SK-MEL-5 (cell line): ENCODE data around the gene HTR1D. TPM values are rescaled to one million over a fixed set of nuclear protein-coding genes. Genes with fewer than 3 reads are reported as not detected.
"Not testable (repeated sequence)": the region's sequence is repeated elsewhere in the genome, so short reads cannot be mapped to it uniquely, and the experiment has no call there.

Experiments
- DNase-seq: peaks from one replicate; pipeline ENCODE4 v3.0.0-alpha.2; 2016; ENCODE audit warnings: low read depth, low spot score
- in situ Hi-C: cut with HindIII; loops from 2 replicates; pipeline ENCODE4 v1.10.0; 2016; ENCODE audit warnings: low sequenced_read_pairs, high pct_unique_total_duplicates, low pct_unique_long_range_greater_than_20kb
- polyA plus RNA-seq, 2 experiments: library from polyadenylated mRNA; depleted of rRNA; stranded (reverse); fragments of >200 nt; gene quantifications; 2 replicates each; pipeline ENCODE4 v1.2.3, GENCODE V29; 2015
- total RNA-seq: library from RNA; depleted of rRNA; stranded (reverse); fragments of >200 nt; shearing (Covaris generic); gene quantifications from 2 replicates; pipeline ENCODE4 v1.2.3, GENCODE V29; 2014; rRNA removed

HTR1D gene
- 0.05 TPM in 1 of 2 replicates, not detected in the other for total RNA-seq
- 0.14 TPM in 1 of 2 replicates, not detected in the other for polyA plus RNA-seq (2015; cell fraction: cytosol; rRNA removed)
- polyA plus RNA-seq (2015; cell fraction: nucleus; rRNA removed) = not detected in 2 replicates

DNA sequence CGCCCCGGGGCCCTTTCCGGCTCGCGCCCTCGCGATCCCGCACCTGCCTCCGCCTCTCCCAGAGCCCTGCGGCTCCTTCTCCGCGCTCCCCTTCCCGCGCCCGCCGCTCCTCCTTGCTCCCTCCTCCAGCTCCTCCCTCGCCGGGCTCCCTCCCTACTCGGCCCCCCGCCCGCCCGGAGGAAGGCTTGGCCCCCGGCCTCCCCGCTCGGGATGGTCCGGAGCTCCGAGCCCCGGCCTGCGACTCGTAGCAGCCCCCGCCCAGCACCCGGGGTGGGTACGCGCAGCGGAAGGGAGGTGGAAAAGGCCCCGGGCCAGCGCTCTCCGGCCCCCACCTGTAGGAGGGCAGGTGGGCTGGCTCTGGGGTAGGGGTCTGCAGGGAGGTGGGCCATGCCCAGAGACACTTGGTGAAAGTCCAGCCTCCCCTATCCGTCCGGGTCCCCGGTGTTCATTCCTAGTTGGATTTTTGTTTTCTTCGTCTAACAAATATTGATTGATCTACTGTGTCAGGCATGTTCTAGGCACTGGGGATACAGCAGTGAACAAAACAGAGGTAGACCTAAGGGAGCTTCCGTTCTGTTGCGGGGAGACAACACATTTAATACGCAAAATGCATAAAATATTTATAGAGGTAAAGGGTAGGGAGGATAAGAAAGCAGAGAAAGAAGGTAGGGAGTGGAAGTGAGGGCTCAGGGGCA lies at the start of gene HTR1D:
Gene HTR1D (minus strand): TSS at position 82 of the 695 bp plus-strand sequence. CDS start 23,283 bp downstream, outside the sequence.
- no peak for DNase-seq
- in situ Hi-C loops = no loop called here

DNA sequence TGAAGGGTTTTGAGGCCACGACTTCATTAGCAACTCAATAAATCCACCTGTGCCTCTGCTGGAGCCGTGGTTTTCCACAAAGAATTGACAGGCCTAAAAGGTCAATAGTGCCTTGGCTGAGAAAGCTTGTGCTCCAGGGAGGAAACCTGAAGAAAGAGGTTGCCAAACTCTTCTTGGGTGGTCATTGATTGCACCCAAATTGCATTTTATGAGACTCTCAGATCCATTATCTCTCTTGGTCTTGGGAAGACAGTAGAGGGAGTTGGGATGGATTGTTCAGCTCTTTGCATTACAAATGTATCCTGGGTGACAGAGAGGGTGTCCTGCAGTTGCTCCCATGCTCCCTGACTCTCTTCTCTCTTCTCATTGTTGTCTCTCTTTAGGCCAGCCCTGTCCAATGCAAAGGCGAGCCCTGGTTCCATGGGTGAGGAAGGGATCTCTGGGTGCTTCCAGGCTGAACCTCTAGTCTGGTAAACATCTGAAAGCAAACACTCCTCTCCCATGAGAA lies 46.1 kb upstream of the HTR1D start:
- in situ Hi-C loops = no loop called here

GRCh38 chr1:23258082-23258481 lies 40.8 kb upstream of the HTR1D start:
- in situ Hi-C loops = not testable (repeated sequence)

More for the DNA sequence above, 46.1 kb upstream of the HTR1D start:
- DNase-seq = no peak

GRCh38 chr1:23257371-23257770 lies 40.1 kb upstream of the HTR1D start:
- in situ Hi-C loops, DNase-seq: not testable (repeated sequence)

More at GRCh38 chr1:23258082-23258481, 40.8 kb upstream of the HTR1D start:
- DNase-seq = not testable (repeated sequence)

- in situ Hi-C loops = no loop called here
- DNase-seq = no peak
These were observed 37.3 kb upstream of the HTR1D start for GRCh38 chr1:23254584-23254983.

- DNase-seq = no peak
- in situ Hi-C loops = no loop called here
These were observed 34.5 kb upstream of the HTR1D start for GRCh38 chr1:23251812-23252211.

- in situ Hi-C loops = no loop called here
- DNase-seq = no peak
These were observed 32.6 kb upstream of the HTR1D start for GRCh38 chr1:23249787-23250454.

DNA sequence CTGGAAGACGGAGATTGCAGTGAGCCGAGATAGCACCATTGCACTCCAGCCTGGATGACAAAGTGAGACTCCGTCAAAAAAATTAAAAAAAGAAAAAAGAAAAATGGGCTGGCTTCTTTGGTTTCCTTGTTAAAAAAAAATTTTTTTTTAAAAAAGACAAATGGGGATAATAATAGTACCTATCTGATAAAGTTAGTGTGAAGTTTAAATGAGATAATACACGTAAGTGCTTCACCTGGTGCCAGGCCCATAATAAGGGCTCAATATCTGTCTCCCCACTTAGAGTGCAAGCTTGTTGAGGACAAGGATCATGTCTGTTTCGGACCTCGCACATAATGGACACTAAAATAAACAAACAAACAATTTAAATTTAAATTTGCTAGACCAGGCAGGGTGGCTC lies 30.0 kb upstream of the HTR1D start:
- in situ Hi-C loops = no loop called here
- no peak for DNase-seq

- in situ Hi-C loops = no loop called here
These were observed 29.0 kb upstream of the HTR1D start for GRCh38 chr1:23246274-23246673.

GRCh38 chr1:23244256-23244761 lies 27.0 kb upstream of the HTR1D start:
- no peak for DNase-seq
- in situ Hi-C loops = no loop called here

More at GRCh38 chr1:23246274-23246673, 29.0 kb upstream of the HTR1D start:
- no peak for DNase-seq

DNA sequence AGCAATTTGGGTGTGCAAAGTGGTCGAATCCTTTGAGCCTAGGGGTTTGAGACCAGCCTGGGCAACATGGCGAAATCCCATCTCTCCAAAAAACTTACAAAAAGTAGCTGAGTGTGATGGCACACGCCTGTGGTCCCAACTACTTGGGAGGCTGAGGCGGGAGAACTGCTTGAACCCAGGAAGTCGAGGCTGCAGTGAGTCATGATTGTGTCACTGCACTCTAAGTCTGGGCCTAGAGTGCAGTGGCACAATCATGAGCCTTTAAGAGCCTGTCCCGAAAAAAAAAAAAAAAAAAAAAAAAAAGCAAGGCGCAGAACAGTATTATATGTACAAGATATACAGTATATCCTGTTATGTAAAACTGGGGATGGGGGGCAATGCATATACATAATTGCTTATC lies 25.1 kb upstream of the HTR1D start:
- in situ Hi-C loops = no loop called here
- DNase-seq = no peak

GRCh38 chr1:23239638-23240295 lies 22.5 kb upstream of the HTR1D start:
- in situ Hi-C loops = no loop called here

DNA sequence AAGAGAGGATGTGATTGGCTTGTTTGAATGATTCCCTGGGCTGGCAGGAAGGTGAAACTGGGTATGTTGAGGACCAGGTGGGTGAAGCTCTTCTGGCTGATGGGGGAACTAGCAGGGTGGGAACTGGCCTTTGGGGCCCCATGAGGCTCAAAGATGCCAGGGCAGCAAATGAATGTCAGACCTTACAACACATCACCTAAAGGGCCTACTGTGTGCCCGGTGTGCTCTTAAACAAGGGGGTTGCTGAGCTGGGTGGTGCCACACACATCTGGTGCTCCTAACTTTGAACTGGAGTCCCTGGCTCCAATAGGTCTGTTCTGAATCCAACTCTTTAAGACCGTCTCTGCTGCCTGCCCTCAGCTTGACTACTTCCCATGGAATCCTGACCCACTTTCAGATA lies 21.3 kb upstream of the HTR1D start:
- no peak for DNase-seq
- in situ Hi-C loops = no loop called here

More at GRCh38 chr1:23239638-23240295, 22.5 kb upstream of the HTR1D start:
- no peak for DNase-seq

- DNase-seq = no peak
- in situ Hi-C loops = no loop called here
These were observed 20.2 kb upstream of the HTR1D start for GRCh38 chr1:23237508-23237907.

DNA sequence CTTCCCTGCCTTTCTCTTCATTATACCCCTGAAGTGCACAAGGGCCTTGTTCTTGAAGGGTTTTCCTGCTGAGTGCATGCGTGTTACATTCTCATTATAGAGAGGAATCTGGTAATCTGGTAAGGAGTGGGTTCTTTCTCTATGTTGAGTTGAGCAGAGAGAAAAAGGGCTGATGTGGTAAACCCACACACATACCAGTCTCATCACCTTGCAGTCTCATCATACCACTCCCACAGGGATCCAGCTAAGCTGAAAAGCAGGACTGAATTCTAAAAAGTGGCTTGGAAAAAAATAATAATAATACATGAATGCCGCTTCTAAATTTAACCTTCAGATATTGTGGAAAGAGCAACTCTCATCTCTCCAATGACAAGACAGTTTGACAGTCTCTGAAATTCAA lies 10.5 kb upstream of the HTR1D start:
- in situ Hi-C loops = no loop called here
- no peak for DNase-seq

DNA sequence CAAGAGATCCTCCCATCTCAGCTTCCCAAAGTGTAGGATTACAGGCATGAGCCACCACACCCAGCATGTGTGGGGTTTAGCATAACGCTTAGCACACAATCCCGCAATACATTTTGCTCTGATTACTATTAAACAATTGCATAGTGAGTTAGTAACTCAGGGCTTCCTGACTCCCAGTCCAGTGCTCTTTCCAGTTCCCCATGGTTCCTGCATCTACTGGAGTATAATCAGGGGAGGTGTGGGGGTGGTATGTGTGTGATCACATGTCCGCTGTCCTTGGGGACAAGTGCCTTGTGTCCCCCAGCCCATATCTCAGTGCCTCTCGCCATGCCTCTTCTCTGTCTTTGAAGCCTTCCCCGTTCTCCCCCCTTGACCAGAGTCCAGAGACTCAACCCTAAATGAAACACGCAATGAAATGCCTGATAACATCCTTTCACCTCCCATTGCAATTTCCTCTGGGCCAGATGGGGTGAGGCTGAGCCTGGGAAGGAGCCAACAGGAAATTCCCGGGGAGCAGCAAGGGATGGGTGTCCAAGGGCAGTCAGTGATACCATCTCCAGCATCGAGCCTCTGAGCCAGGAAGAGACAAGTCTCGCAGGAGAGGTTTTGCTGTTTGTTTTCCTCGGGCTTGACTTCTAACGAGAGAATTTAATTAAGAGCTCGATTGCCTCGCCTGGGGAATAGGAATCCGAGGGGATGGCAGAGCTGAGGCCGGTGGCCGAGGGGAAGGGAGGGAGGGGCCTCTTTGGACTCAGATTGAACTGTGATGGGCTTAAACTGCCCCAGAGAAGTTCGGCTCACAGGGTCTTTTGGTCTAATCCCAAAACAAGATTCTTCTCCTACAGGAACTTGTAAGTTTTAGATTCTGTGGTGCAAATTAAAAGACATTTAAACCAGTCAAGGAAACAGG lies 7.7 kb upstream of the HTR1D start:
- in situ Hi-C loops = no loop called here
- DNase-seq = no peak

DNA sequence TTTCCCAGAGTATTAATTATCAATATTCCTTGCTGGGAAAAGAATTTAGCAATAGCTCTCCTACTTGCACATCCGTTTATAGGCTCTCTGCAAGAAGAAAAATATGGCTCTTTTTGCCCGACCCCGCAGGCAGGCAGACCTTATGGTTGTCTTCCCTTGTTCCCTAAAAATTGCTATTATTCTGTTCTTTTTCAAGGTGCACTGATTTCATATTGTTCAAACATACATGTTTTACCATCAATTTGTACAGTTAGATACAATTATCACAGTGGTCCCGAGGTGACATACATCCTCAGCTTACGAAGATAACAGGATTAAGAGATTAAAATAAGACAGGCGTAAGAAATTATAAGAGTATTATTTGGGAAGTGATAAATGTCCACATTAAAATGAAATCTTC lies 6.7 kb upstream of the HTR1D start:
- in situ Hi-C loops, DNase-seq: not testable (repeated sequence)
